Activated CD8-positive, alpha-beta memory T cell treated with anti-CD3 and anti-CD28 coated beads, Interleukin-2, amount 50 U/mL, for 24 hours (primary cell): ENCODE measurements around the gene CDR2.
A peak's percentile ranks its signal among the peaks of the same experiment; 100 is the strongest.
"Not testable (repeated sequence)": the region's sequence is repeated elsewhere in the genome, so short reads cannot be mapped to it uniquely, and the experiment has no call there.

Experiments used
- DNase-seq: peaks from one replicate; pipeline ENCODE4 v3.0.0-alpha.2; 2020; ENCODE audit errors: extremely low read depth

The CDR2 gene

GRCh38 chr16:22307838-22308237, 66.6 kb downstream of the CDR2 start:
- no peak for DNase-seq

DNA sequence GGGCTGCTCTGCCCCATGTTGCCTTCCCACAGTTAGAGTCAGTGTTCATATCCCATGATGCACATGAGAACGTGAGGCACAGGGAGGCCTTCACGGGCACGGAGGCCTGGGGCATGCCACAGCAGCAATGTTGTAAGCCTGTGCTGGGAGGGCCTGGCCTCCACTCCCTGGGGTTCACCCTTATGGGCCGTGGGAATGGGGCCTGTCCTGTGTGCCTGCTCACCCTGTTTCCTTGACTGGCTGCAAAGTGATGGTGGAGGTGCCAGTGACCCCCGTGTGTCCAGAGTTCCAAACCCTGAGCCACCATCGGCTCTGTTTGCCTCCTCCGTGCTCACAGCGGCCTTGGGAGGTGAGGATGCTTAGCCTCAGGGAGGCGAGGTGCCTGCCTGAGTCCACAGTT, 67.6 kb downstream of the CDR2 start:
- DNase-seq, result no peak

GRCh38 chr16:22304411-22304810, 70.0 kb downstream of the CDR2 start:
- DNase-seq, result no peak

- no peak for DNase-seq
Measured at GRCh38 chr16:22302776-22303363, 71.5 kb downstream of the CDR2 start.

DNA sequence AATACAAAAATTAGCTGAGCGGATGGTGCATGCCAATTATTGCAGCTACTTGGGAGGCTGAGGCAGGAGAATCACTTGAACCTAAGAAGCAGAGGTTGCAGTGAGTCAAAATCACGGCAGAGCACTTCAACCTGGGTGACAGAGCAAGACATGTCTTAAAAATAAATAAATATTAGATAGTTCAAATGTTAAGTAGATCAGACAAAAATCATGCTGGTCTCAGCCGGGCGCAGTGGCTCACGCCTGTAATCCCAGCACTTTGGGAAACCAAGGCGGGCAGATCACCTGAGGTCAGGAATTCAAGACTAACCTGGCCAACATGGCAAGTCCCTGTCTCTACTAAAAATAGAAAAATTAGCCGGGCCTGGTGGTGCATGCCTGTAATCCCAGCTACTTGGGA, 73.0 kb downstream of the CDR2 start:
- DNase-seq, result not testable (repeated sequence)

DNA sequence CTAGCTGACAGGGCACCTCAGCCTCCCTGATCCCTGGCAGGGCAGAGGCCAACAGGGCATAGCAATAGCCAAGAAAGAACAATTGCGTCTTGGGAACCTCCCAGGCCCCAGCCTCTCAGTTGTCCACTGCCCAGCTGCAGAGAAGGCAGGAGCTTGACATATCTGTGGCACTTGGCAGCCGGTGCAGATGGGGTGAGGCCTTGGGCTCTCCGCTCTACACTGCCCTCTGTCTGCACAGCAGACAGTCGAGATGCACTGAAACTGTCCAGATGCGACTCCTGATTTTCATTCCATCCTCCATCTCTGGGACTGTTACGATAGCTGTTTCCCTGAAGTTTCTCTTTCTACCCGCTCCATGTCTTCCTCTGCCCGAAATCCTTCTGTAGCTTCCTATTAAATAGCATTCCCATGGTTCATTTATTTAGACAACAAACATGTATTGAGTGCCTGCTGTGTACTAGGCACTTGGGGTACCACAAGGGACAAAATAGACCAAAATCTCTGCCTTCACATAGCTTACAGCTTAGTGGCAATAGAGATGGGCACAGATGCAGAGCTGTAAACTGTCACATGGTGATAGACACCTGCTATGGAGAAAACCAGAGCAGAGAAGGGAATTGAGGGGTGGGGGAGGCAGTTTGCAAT, 73.9 kb downstream of the CDR2 start:
- no peak for DNase-seq

GRCh38 chr16:22299036-22299435, 75.4 kb downstream of the CDR2 start:
- no peak for DNase-seq

DNA sequence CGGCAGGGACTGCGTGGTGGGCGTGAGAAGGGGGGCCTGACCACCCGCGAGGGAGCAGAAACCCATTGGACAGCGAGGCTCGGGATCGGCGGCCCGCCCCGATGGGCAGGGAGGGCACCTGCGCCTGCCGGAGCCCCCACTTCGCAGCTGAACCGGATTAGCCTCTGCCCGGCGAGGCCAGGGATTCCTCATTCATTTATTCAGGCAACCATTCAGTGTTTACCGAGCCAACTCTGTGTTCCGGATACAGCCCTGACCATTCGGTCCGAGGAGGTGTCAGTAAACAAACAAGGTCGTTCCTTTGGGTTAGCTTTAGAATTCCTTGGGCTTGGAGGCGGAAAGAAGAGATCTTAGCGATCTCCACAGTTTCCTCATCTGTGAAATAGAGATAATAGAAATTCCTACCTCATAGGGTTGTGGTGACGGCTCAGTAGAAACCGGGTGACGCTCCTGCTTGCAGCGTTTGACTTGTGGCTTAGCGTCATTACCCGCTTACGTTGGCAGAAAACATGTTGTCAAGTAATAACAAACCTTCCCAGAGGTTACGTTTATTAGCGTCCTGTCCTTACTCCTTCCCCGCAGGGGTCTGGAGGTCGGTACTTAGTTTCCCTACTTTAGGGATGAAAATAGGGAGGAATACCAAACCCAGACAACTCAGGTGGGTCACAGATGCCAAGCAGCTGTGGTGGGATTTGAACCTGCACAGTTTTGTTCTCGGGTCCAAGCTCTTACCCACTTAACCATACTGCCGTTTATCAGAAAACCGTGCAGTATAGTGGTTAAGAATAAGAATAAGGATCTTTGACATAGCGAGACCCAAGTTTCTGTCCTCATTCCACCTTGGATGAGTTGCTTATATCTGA, 76.3 kb downstream of the CDR2 start:
- DNase-seq, result peak; percentile 47

DNA sequence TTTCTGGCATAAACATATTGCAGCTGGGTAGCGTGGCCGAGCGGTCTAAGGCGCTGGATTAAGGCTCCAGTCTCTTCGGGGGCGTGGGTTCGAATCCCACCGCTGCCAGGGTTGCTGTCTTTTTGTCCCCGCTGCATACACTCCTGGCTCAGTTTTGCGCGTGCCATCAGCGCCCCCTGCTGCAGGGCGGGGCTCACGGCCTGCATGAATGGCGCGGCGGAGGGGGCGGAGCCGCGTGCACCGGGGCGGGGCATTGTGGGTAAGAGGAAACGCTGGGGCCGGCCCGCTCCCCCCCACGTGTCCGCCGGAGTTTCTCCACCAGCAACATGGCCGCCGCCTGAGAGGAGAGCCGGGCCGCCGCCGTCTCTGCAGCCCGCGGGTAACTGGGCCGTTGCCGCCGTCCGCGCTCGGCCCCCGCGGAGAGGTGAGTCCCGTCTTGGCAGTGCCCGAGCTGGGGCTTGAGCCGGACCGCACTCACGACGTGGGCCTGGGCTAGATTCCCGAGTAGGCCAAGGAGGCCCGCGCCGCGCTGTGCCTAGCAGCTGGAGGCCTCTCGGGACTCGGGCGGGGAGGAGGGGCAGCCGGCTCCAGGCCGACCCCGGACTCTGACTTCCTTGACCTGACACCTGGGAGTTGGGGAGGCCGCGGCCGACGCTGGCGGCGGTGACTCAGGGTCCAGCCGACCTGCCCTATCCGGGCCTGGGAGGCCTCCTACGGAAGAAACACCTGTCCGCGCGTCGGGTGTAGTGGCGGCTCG, 77.1 kb downstream of the CDR2 start, which contains the start of gene POLR3E:
Gene POLR3E, plus strand, starts transcription at position 296 of the 757 bp plus-strand sequence. CDS start 5,560 bp downstream, outside the sequence.
- DNase-seq, result peak; percentile 98

GRCh38 chr16:22296225-22297113, 78.0 kb downstream of the CDR2 start:
- no peak for DNase-seq
